HepG2 (cell line): ENCODE results near the gene FYB1. TPM values are rescaled to one million over a fixed set of nuclear protein-coding genes. Genes with fewer than 3 reads are reported as not detected.

Experiments used
- CREB1 ChIP-seq, 2 experiments: fragments of 450-650 bp in 1 of 2; IDR thresholded peaks; 2 replicates each; pipeline ENCODE4 v1.6.1; 2016 to 2017; ENCODE audit warnings: control low read depth in 1 of 2, mild to moderate bottlenecking in 1 of 2, missing compliant biosample characterization in 1 of 2, missing genetic modification characterization in 1 of 2
- FOXA3 ChIP-seq: IDR thresholded peaks from 2 replicates; pipeline ENCODE4 v1.6.1; 2016; ENCODE audit warnings: missing genetic modification reagents, missing compliant biosample characterization
- FOXP1 ChIP-seq, 2 experiments: fragments of 450-650 bp in 1 of 2; IDR thresholded peaks; 2 replicates each; pipeline ENCODE4 v1.6.1; 2017 to 2018; ENCODE audit warnings: antibody characterized with exemption in 1 of 2
- JUND ChIP-seq: sonication (generic); formaldehyde crosslinking; IDR thresholded peaks from 2 replicates; pipeline ENCODE4 v1.8.0; 2022; ENCODE audit warnings: mild to moderate bottlenecking, missing genetic modification reagents
- KLF12 ChIP-seq: sonication (generic); formaldehyde crosslinking; IDR thresholded peaks from 2 replicates; pipeline ENCODE4 v1.4.0; 2020; ENCODE audit warnings: missing genetic modification reagents, borderline replicate concordance
- KLF6 ChIP-seq: IDR thresholded peaks from 2 replicates; pipeline ENCODE4 v1.8.0; 2016; ENCODE audit warnings: missing biosample characterization, missing genetic modification reagents
- PAX8 ChIP-seq: sonication (generic); formaldehyde crosslinking; IDR thresholded peaks from 2 replicates; pipeline ENCODE4 v1.8.0; 2022; ENCODE audit warnings: mild to moderate bottlenecking, missing genetic modification reagents, borderline replicate concordance
- PCBP1 ChIP-seq: fragments of 200-400 bp; formaldehyde crosslinking; IDR thresholded peaks from 2 replicates; pipeline ENCODE4 v1.6.1; 2017; ENCODE audit warnings: mild to moderate bottlenecking, low read depth, low read length, borderline replicate concordance
- POLR2AphosphoS5 ChIP-seq: IDR thresholded peaks from 2 replicates; pipeline ENCODE4 v1.6.1; 2012; ENCODE audit warnings: low read depth, low read length
- SALL1 ChIP-seq: sonication (generic); formaldehyde crosslinking; IDR thresholded peaks from 2 replicates; pipeline ENCODE4 v1.8.0; 2022; ENCODE audit warnings: mild to moderate bottlenecking, missing genetic modification reagents
- SOX13 ChIP-seq, 3 experiments: fragments of 450-650 bp in 1 of 3; sonication (generic) in 1 of 3; formaldehyde crosslinking in 1 of 3; IDR thresholded peaks in 2 of 3; conservative IDR thresholded peaks in 1 of 3; 2 replicates each; pipeline versions ENCODE4 v1.5.0 to v1.6.1; 2016 to 2020; ENCODE audit warnings: antibody characterized with exemption in 1 of 3, mild to moderate bottlenecking in 1 of 3, missing compliant biosample characterization in 1 of 3, missing genetic modification reagents in 1 of 3, moderate library complexity in 1 of 3
- ZBTB33 ChIP-seq: sonication (generic); formaldehyde crosslinking; IDR thresholded peaks from 2 replicates; pipeline ENCODE4 v1.4.0; 2020; ENCODE audit warnings: missing genetic modification reagents
- ZBTB34 ChIP-seq: sonication (generic); formaldehyde crosslinking; IDR thresholded peaks from 2 replicates; pipeline ENCODE4 v1.8.0; 2022; ENCODE audit warnings: mild to moderate bottlenecking, missing genetic modification reagents
- ZFP1 ChIP-seq: IDR thresholded peaks from 2 replicates; pipeline ENCODE4 v1.6.1; 2016
- ZNF382 ChIP-seq: sonication (generic); formaldehyde crosslinking; IDR thresholded peaks from 2 replicates; pipeline ENCODE4 v1.5.0; 2020; ENCODE audit warnings: missing genetic modification reagents, mild to moderate bottlenecking, borderline replicate concordance
- ZNF383 ChIP-seq: sonication (generic); formaldehyde crosslinking; IDR thresholded peaks from 2 replicates; pipeline ENCODE4 v1.4.0; 2020; ENCODE audit warnings: missing genetic modification reagents, mild to moderate bottlenecking, borderline replicate concordance
- ZNF546 ChIP-seq: sonication (generic); formaldehyde crosslinking; conservative IDR thresholded peaks from 2 replicates; pipeline ENCODE4 v1.8.1; 2023; ENCODE audit warnings: mild to moderate bottlenecking, missing genetic modification reagents
- ZNF558 ChIP-seq: sonication (generic); formaldehyde crosslinking; IDR thresholded peaks from 2 replicates; pipeline ENCODE4 v1.9.0; 2022; ENCODE audit warnings: mild to moderate bottlenecking, missing genetic modification reagents, borderline replicate concordance
- ZNF562 ChIP-seq: sonication (generic); formaldehyde crosslinking; IDR thresholded peaks from 2 replicates; pipeline ENCODE4 v1.8.0; 2022; ENCODE audit warnings: missing genetic modification reagents, borderline replicate concordance
- ZNF879 ChIP-seq: sonication (generic); formaldehyde crosslinking; IDR thresholded peaks from 2 replicates; pipeline ENCODE4 v1.8.1; 2023; ENCODE audit warnings: missing genetic modification reagents
- polyA plus RNA-seq, 8 experiments: library from polyadenylated mRNA; depleted of rRNA in 3 of 8; stranded (reverse) in 7 of 8; unstranded in 1 of 8; fragments of >200 nt; fragmentation: Illumina TruSeq in 4 of 8; extraction: Trizol in 4 of 8; gene quantifications; 2 replicates each; pipeline versions ENCODE4 v1.2.1 to v1.2.3, GENCODE V29; 2011 to 2016; ENCODE audit warnings: low read depth in 4 of 8, missing spikeins in 1 of 8, mixed read lengths in 1 of 8; ENCODE audit not compliant: insufficient read depth in 1 of 8
- total RNA-seq, 5 experiments: library from RNA; depleted of rRNA; stranded (reverse); fragments of >200 nt; fragmentation: Illumina TruSeq; extraction: Trizol; gene quantifications; 2 replicates each; pipeline ENCODE4 v1.2.3, GENCODE V29; 2016; ENCODE audit warnings: low read depth in 1 of 5
- TF ChIP-seq, protein P1 (sequence below): IDR thresholded peaks from 2 replicates; pipeline ENCODE4 v1.6.1; 2012; ENCODE audit warnings: low read length, improper control_type of control experiment
- TF ChIP-seq, protein P2 (sequence below): sonication (generic); formaldehyde crosslinking; IDR thresholded peaks from 2 replicates; pipeline ENCODE4 v1.5.0; 2020; ENCODE audit warnings: missing genetic modification reagents

FYB1 gene
- total and polyA plus RNA-seq, 2 of the 13 experiments (the other 11 are each of a cell fraction or from before 2014, with no cell fraction given): 0.03 TPM; not detected in 1

GRCh38 chr5:39100851-39101396, 118.4 kb downstream of the FYB1 start (continued):
- no peak for TF ChIP-seq ZNF546 (CRISPR knock-in tag)
- TF ChIP-seq CREB1 (IDR thresholded peaks at IDR 0.05): no peak
- peak; percentile 31; the same call in 1 of the 2 replicates for TF ChIP-seq CREB1 (CRISPR knock-in tag; IDR thresholded peaks at IDR 0.05)
- no peak for TF ChIP-seq ZBTB34 (CRISPR knock-in tag)
- no peak for TF ChIP-seq ZNF879
- TF ChIP-seq ZNF562 (CRISPR knock-in tag): no peak
- TF ChIP-seq SALL1 (CRISPR knock-in tag): peak; percentile 55; the same call in 1 of the 2 replicates
- no peak for TF ChIP-seq PAX8 (CRISPR knock-in tag)
- TF ChIP-seq JUND (CRISPR knock-in tag): no peak
- TF ChIP-seq, protein P1, sequence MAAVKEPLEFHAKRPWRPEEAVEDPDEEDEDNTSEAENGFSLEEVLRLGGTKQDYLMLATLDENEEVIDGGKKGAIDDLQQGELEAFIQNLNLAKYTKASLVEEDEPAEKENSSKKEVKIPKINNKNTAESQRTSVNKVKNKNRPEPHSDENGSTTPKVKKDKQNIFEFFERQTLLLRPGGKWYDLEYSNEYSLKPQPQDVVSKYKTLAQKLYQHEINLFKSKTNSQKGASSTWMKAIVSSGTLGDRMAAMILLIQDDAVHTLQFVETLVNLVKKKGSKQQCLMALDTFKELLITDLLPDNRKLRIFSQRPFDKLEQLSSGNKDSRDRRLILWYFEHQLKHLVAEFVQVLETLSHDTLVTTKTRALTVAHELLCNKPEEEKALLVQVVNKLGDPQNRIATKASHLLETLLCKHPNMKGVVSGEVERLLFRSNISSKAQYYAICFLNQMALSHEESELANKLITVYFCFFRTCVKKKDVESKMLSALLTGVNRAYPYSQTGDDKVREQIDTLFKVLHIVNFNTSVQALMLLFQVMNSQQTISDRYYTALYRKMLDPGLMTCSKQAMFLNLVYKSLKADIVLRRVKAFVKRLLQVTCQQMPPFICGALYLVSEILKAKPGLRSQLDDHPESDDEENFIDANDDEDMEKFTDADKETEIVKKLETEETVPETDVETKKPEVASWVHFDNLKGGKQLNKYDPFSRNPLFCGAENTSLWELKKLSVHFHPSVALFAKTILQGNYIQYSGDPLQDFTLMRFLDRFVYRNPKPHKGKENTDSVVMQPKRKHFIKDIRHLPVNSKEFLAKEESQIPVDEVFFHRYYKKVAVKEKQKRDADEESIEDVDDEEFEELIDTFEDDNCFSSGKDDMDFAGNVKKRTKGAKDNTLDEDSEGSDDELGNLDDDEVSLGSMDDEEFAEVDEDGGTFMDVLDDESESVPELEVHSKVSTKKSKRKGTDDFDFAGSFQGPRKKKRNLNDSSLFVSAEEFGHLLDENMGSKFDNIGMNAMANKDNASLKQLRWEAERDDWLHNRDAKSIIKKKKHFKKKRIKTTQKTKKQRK: no peak
- no peak for TF ChIP-seq ZNF382 (CRISPR knock-in tag)
- no peak for TF ChIP-seq KLF12 (CRISPR knock-in tag)
- TF ChIP-seq KLF6 (CRISPR knock-in tag): peak; percentile 49; the same call in 1 of the 2 replicates
- TF ChIP-seq, protein P2, sequence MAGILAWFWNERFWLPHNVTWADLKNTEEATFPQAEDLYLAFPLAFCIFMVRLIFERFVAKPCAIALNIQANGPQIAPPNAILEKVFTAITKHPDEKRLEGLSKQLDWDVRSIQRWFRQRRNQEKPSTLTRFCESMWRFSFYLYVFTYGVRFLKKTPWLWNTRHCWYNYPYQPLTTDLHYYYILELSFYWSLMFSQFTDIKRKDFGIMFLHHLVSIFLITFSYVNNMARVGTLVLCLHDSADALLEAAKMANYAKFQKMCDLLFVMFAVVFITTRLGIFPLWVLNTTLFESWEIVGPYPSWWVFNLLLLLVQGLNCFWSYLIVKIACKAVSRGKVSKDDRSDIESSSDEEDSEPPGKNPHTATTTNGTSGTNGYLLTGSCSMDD (CRISPR knock-in tag): no peak
- peak; percentile 92 for TF ChIP-seq FOXA3
- TF ChIP-seq POLR2AphosphoS5: no peak
- peak; percentile 84 for TF ChIP-seq FOXP1 (IDR thresholded peaks at IDR 0.05)
- TF ChIP-seq FOXP1 (CRISPR knock-in tag; IDR thresholded peaks at IDR 0.05): peak; percentile 98
- TF ChIP-seq ZNF383 (CRISPR knock-in tag): no peak
- TF ChIP-seq ZBTB33 (CRISPR knock-in tag): 0 out of 2 replicates have a peak, but pooled peaks have one; percentile 10
- no peak for TF ChIP-seq PCBP1
- TF ChIP-seq SOX13 (IDR thresholded peaks at IDR 0.05): no peak
- peak in 1 of 2 experiments; percentile 72; a peak in 1 of 4 replicates for TF ChIP-seq SOX13 (CRISPR knock-in tag; conservative IDR thresholded peaks at IDR 0.05 in 1 of 2, IDR thresholded peaks at IDR 0.05 in 1 of 2)
- TF ChIP-seq ZFP1 (CRISPR knock-in tag): no peak
- no peak for TF ChIP-seq ZNF558 (CRISPR knock-in tag)
